ENCODE results near the gene ZMYND8.

ZMYND8 gene

DNA sequence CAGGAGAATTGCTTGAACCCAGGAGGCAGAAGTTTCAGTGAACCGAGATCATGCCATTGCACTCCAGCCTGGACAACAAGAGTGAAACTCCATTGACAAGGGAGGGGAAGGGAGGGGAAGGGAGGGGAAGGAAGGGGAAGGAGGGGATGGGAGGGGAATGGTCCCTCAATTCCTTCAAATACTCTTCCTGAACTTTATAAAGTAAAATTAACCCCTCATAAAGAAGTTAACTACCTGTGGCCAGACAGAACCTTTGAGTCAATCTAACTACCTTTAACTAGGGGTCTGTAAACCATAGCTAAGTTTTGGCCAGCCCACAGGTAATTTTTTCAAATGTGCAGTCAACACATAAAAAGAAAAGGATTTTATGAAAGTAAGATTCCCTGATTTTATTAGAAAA lies 131.0 kb downstream of the ZMYND8 start:
- TF ChIP-seq, protein P1, sequence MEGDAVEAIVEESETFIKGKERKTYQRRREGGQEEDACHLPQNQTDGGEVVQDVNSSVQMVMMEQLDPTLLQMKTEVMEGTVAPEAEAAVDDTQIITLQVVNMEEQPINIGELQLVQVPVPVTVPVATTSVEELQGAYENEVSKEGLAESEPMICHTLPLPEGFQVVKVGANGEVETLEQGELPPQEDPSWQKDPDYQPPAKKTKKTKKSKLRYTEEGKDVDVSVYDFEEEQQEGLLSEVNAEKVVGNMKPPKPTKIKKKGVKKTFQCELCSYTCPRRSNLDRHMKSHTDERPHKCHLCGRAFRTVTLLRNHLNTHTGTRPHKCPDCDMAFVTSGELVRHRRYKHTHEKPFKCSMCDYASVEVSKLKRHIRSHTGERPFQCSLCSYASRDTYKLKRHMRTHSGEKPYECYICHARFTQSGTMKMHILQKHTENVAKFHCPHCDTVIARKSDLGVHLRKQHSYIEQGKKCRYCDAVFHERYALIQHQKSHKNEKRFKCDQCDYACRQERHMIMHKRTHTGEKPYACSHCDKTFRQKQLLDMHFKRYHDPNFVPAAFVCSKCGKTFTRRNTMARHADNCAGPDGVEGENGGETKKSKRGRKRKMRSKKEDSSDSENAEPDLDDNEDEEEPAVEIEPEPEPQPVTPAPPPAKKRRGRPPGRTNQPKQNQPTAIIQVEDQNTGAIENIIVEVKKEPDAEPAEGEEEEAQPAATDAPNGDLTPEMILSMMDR (IDR thresholded peaks at IDR 0.05; ENCODE audit: extremely low read depth, missing control alignments) = no peak
- no peak for DNase-seq (ENCODE audit: low spot score)

DNA sequence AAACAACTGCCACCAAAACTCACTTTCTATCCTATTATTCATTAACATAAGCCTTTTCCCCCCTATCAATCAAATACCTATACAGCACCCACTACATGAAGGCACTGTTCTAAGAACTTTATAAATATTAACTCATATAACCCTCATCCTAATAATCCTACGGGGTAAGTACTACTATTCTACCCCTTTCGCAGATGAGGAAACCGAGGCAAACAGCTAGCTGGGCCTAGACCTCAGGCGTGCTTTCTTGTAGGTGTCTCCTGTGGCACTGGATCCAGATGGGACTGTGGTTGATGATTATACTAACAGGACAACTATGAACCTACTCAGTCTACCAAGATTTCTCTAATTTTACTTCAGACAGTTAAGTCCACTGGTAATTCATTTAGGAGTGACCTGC lies 131.6 kb downstream of the ZMYND8 start:
- DNase-seq (ENCODE audit: low spot score) = no peak
- TF ChIP-seq, protein P1 (IDR thresholded peaks at IDR 0.05; ENCODE audit: extremely low read depth, missing control alignments) = no peak

DNA sequence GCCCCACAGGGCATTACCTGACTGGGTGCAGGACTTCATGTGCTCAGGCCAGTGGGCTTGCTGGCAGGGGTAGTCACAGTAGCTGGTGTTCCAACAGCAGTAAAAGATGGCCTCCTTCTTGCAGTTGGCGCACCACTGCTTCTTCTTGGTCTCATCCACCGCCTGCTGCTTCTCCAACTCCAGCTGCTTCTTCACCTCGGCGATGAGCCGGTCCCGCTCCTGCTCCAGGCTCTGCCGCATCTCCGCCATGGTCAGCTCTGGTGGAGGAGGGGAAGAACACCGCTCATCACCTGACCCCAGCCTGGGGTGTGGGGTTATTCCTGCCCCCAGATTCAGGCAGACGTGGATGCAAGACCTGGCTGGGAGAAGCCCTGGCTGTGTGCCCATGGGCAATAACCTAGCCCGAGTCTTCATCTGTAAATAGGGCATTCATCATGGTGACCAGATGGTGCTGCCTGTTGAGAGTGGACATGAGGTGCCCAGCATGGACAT lies 132.2 kb downstream of the ZMYND8 start:
- TF ChIP-seq, protein P1 (IDR thresholded peaks at IDR 0.05; ENCODE audit: extremely low read depth, missing control alignments) = no peak
- no peak for DNase-seq (ENCODE audit: low spot score)

DNA sequence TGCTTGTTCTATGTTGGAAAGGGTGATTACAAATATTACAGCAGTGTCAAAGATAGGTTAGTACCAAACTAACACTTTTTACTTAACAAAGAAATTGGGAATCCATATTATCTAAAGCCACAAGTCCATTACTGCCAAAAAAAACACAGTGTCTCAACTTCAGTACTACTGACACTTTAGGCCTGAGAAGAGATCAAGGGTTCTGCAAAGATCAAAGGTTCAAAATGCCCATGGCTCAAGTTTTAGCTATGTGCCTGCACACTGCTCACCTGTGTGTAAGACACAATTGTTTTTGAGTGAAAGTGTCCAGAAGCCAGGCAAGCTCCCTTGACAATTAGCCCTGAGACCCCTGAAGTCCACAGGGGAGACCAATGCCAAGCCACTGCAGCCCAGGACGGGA lies 132.6 kb downstream of the ZMYND8 start:
- TF ChIP-seq, protein P1 (IDR thresholded peaks at IDR 0.05; ENCODE audit: extremely low read depth, missing control alignments) = no peak
- no peak for DNase-seq (ENCODE audit: low spot score)

DNA sequence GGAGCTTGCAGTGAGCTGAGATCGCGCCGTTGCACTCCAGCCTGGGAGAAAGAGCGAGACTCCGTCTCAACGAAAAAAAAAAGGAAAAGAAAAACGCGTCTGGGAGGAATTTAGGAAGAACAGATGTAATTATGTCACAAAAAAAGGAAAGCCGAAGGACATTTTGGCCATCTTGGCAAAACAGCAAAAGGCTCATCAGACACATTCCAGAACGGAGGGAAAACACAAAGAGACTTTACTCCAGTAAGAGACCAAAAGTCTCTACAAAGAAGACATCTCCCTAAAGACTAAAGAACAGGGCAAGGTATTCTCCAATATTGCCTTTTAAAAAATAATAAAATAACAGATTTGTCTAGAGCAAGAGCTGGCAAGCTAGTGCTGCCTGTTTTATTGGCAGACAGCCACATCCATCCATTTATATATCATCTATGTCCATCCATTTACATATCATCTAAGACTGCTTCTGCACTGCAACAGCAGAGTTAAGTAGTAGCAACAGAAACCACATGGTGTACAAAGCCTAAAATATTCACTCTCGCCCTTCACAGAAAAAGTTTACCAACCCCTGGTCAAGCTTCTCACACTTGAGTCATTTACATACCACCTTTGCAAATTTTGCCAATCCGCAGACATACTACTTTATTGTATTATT lies 133.9 kb downstream of the ZMYND8 start:
- TF ChIP-seq, protein P1 (IDR thresholded peaks at IDR 0.05; ENCODE audit: extremely low read depth, missing control alignments) = no peak
- no peak for DNase-seq (ENCODE audit: low spot score)

DNA sequence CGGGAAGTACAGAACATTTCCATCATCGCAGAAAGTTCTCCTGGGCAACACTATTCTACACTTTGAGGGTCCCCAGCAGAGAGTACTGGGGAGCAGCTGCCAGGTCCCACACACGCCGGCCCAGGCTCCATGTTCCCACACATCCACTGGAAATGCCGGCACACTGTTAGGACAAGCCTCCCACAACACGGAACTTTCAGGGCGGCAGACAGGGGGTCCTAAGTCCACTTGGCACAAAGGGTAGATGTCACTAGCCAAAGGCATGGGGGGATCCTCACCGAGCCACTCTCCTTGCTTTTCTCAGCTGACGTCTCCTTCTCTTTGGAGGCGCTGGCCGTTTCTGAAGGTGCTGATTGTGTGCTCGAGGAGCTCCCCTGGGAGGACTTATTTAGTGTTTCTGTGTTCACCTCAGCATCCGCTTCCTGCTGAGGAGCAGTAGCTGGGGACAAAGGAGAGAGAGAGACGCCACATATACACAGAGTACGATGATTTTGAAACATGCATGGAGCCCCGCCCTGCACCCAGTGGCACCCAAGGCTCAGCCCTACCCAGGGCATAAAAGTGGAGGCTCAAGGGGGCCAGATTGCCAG lies 135.4 kb downstream of the ZMYND8 start:
- TF ChIP-seq, protein P1 (IDR thresholded peaks at IDR 0.05; ENCODE audit: extremely low read depth, missing control alignments) = no peak
- peak; percentile 33 for DNase-seq (ENCODE audit: low spot score)

DNA sequence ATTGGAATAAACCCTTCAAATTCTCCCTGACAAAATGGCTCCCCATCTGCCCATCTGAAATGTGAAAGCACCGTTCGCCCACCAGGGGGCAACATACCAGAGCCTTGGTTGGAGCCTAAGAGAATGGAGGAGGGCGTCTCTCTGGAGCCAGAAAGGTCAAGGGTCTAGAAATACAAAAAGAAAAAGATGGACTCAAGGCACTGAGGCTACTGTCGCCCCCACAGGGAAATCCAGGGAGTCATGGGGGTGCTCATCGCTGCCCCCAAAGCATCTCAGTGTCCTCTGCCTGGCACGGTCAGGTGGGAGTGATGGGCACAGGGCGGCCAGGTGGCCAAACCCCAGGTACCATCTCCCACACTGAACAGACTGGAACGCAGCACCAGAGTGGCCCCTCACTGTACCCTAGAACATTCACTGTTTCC lies 136.3 kb downstream of the ZMYND8 start:
- TF ChIP-seq, protein P1 (IDR thresholded peaks at IDR 0.05; ENCODE audit: extremely low read depth, missing control alignments) = peak; percentile 44
- DNase-seq (ENCODE audit: low spot score) = peak; percentile 49

Data from GM20000 (cell line).